Measurements from ENCODE around the gene EIF4H. TPM values are rescaled to one million over a fixed set of nuclear protein-coding genes. Genes with fewer than 3 reads are reported as not detected.
"Not testable (repeated sequence)": the region's sequence is repeated elsewhere in the genome, so short reads cannot be mapped to it uniquely, and the experiment has no call there.

EIF4H gene
- total RNA-seq, 4 donors from 2014 or later, result 291 to 344 (median 322) TPM

GRCh38 chr7:74193913-74194312 is 19.8 kb downstream of the EIF4H start:
- 83 to 85% methylated on average over 6 to 7 of the region's 7 CpGs for WGBS, 2 donors (ENCODE audit: low coverage in 1 of 2)
- peaks cover 0 to 3% (median 0%) of the 10 kb centered on the region in 3 donors for H3K4me1 ChIP-seq
- TF ChIP-seq POLR2A (IDR thresholded peaks at IDR 0.05) (no peak), EP300 (IDR thresholded peaks at IDR 0.05) (no peak), POLR2AphosphoS5 (IDR thresholded peaks at IDR 0.05) (no peak)
- TF ChIP-seq, protein P1, sequence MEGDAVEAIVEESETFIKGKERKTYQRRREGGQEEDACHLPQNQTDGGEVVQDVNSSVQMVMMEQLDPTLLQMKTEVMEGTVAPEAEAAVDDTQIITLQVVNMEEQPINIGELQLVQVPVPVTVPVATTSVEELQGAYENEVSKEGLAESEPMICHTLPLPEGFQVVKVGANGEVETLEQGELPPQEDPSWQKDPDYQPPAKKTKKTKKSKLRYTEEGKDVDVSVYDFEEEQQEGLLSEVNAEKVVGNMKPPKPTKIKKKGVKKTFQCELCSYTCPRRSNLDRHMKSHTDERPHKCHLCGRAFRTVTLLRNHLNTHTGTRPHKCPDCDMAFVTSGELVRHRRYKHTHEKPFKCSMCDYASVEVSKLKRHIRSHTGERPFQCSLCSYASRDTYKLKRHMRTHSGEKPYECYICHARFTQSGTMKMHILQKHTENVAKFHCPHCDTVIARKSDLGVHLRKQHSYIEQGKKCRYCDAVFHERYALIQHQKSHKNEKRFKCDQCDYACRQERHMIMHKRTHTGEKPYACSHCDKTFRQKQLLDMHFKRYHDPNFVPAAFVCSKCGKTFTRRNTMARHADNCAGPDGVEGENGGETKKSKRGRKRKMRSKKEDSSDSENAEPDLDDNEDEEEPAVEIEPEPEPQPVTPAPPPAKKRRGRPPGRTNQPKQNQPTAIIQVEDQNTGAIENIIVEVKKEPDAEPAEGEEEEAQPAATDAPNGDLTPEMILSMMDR (IDR thresholded peaks at IDR 0.05), result no peak
- H3K36me3 ChIP-seq, result peaks cover 5 to 87% of the 10 kb centered on the region in 2 donors
- no peak for ATAC-seq
- H3K4me3 ChIP-seq, result no peak overlapping the region
- no peaks in the 10 kb centered on the region for H3K9me3 ChIP-seq
- H3K27ac ChIP-seq, result no peak overlapping the region
- no peaks in the 10 kb centered on the region for H3K27me3 ChIP-seq

GRCh38 chr7:74194686-74195085 is 20.5 kb downstream of the EIF4H start:
- no peaks in the 10 kb centered on the region for H3K27me3 ChIP-seq
- peaks cover 5 to 83% of the 10 kb centered on the region in 2 donors for H3K36me3 ChIP-seq
- TF ChIP-seq EP300 (IDR thresholded peaks at IDR 0.05) (no peak), POLR2A (IDR thresholded peaks at IDR 0.05) (no peak), POLR2AphosphoS5 (IDR thresholded peaks at IDR 0.05) (no peak)
- TF ChIP-seq, protein P1 (IDR thresholded peaks at IDR 0.05), result no peak
- 67 to 89% methylated on average over 1 to 13 of the region's 14 CpGs for whole genome bisulfite sequencing, 2 donors (ENCODE audit: low coverage in 1 of 2)
- H3K4me3 ChIP-seq, result no peak overlapping the region
- no peaks in the 10 kb centered on the region for H3K9me3 ChIP-seq
- H3K4me1 ChIP-seq, result no peaks in the 10 kb centered on the region
- H3K27ac ChIP-seq, result no peak overlapping the region
- no peak for ATAC-seq

GRCh38 chr7:74195139-74195860 is 21.1 kb downstream of the EIF4H start:
- H3K36me3 ChIP-seq, result peaks cover 4 to 77% of the 10 kb centered on the region in 2 donors
- 64% methylated on average over 13 of the region's 23 CpGs; no CpG with 5 or more reads in 1 of the 2 donors for WGBS, 2 donors (ENCODE audit: low coverage in 1 of 2)
- H3K9me3 ChIP-seq, H3K27ac ChIP-seq, H3K27me3 ChIP-seq, H3K4me1 ChIP-seq, H3K4me3 ChIP-seq, ATAC-seq: not testable (repeated sequence)

DNA sequence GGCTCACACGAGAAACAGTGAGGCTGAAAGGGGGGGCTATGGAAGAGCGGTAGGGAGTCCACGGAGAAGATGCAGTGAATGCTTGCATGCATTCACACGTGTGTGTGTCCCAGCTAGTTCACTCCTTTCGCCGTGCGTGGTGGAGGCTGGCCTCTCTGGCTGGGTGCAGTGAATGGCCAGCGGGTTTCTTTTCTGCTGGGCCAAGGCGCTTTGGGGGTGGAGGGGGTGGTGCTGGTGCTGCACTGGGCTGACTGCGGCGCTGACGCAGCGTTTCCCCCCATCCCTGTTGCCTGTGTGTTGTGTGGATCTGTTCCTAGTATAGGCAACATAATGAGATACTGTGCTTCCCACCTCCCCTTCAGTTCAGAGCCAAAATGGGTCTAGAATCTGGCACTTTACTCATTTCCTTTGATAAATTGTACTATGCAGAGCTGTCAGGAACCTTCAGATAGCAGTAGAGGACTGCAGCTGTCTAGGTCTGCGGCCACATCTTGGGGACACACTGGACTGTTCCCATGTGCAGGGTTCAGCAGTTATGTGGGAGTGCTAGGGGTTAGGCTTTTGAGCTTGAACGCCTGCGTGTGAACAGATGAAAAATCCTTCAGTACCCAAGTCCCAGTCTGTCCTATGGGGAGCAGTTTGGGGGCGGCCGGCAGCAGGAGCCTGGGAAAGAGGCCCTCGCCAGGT is 22.0 kb downstream of the EIF4H start:
- peaks cover 0 to 69% of the 10 kb centered on the region in 2 donors for H3K36me3 ChIP-seq
- H3K4me3 ChIP-seq, H3K27me3 ChIP-seq, H3K4me1 ChIP-seq, H3K9me3 ChIP-seq, H3K27ac ChIP-seq, ATAC-seq: not testable (repeated sequence)
- WGBS, 2 donors (ENCODE audit: low coverage in 1 of 2), result no CpG with 5 or more reads among the region's 19 CpGs

GRCh38 chr7:74197449-74198124 is 23.4 kb downstream of the EIF4H start:
- no peak for TF ChIP-seq EP300 (IDR thresholded peaks at IDR 0.05)
- TF ChIP-seq POLR2A (IDR thresholded peaks at IDR 0.05), result no peak
- TF ChIP-seq POLR2AphosphoS5 (IDR thresholded peaks at IDR 0.05), result no peak
- TF ChIP-seq, protein P1 (IDR thresholded peaks at IDR 0.05), result no peak
- Histone ChIP-seq H3K36me3 (peaks cover 0 to 54% of the 10 kb centered on the region in 2 donors), H3K27ac (no peak overlapping the region), H3K27me3 (no peaks in the 10 kb centered on the region), H3K4me1 (no peaks in the 10 kb centered on the region), H3K9me3 (no peaks in the 10 kb centered on the region), H3K4me3 (no peak overlapping the region)
- WGBS, 2 donors (ENCODE audit: low coverage in 1 of 2), result 97 to 100% methylated on average over 2 to 4 of the region's 9 CpGs
- no peak for ATAC-seq
